ENCODE results near the gene CEP295NL. TPM values are rescaled to one million over a fixed set of nuclear protein-coding genes. Genes with fewer than 3 reads are reported as not detected.

The CEP295NL gene
- polyA plus RNA-seq, 4 donors, result 0.10 to 0.13 TPM; not detected in 2

Other genes starting within 250 kb of the CEP295NL start
- 10 to 100 TPM; 22.6 to 26.7 (median 25.4) TPM for gene CYTH1, start 120.9 kb downstream of the CEP295NL start, polyA plus RNA-seq (ENCODE audit: insufficient read length in 4 of 4)
- gene USP36, start 62.4 kb downstream of the CEP295NL start, polyA plus RNA-seq (ENCODE audit: insufficient read length in 4 of 4), result 10 to 100 TPM; 37.8 to 48.7 (median 42.0) TPM
- gene TIMP2, start 22.2 kb upstream of the CEP295NL start, polyA plus RNA-seq (ENCODE audit: insufficient read length in 4 of 4), result 100 to 1,000 TPM; 166 to 194 (median 183) TPM
- 100 to 1,000 TPM; 114 to 156 (median 136) TPM for gene LGALS3BP, start 76.7 kb upstream of the CEP295NL start, polyA plus RNA-seq (ENCODE audit: insufficient read length in 4 of 4)
- gene CANT1, start 106.6 kb upstream of the CEP295NL start, polyA plus RNA-seq (ENCODE audit: insufficient read length in 4 of 4), result 10 to 100 TPM; 44.6 to 55.8 (median 49.6) TPM
- gene C1QTNF1, start 121.0 kb upstream of the CEP295NL start, polyA plus RNA-seq (ENCODE audit: insufficient read length in 4 of 4), result 1 to 10 TPM; 2.0 to 3.2 (median 2.7) TPM
- gene ENGASE, start 171.6 kb upstream of the CEP295NL start, polyA plus RNA-seq (ENCODE audit: insufficient read length in 4 of 4), result 10 to 100 TPM in 3 of 4 donors, 1 to 10 TPM in 1; 9.6 to 28.7 (median 21.2) TPM

Data from right renal pelvis (tissue), 4 donors.